Activated CD8-positive, alpha-beta memory T cell treated with anti-CD3 and anti-CD28 coated beads for 24 hours (primary cell): ENCODE data around the gene RUNX3.

Experiments
- DNase-seq: peaks from one replicate; pipeline ENCODE4 v3.0.0-alpha.2; 2020

The RUNX3 gene

GRCh38 chr1:24911651-24912155 lies 18.4 kb downstream of the RUNX3 start:
- DNase-seq, result no peak

GRCh38 chr1:24910751-24911650 lies 19.1 kb downstream of the RUNX3 start:
- DNase-seq, result peak; percentile 87

DNA sequence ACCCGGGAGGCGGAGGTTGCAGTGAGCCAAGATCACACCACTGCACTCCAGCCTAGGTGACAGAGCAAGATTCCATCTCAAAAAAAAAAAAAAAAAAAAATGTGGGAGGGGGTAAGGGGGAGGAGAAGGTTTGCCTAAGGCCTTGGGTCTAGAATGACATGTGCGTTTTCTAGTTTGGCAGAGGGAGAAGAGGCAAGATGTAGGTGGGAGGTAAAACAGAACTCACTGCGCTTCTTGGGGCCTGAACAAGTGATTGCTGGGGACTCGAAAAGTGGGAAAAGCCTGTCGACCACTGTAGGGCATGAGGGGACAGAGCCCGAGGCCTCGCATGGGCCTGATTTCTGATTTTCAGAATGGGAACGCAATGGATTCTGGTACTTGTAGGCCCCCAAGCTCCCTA lies 19.9 kb downstream of the RUNX3 start:
- no peak for DNase-seq

DNA sequence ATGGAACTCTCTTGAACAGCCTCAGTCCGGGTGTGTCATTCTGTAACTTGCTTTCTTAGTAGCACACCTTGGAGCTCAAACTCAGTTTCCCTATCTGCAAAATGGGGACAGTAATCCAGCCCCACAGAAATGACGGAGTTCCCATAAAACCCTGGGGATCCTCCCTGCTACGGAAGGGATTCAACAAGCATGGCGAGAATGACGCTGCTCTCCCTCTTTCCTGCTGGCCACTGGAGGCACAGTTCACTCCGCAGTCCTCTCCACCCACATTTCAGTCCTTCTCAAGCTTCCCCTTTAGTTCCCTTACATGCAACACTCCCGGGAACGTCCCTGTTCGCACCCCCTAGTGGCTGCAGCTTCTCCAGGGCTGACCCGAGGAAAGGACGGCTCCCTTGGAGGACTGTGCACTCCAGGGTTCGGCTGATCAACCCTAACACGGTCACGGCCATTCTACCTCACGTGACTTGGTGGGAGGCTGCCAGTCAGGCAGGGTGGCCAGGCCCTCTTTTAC lies 20.6 kb downstream of the RUNX3 start:
- no peak for DNase-seq

DNA sequence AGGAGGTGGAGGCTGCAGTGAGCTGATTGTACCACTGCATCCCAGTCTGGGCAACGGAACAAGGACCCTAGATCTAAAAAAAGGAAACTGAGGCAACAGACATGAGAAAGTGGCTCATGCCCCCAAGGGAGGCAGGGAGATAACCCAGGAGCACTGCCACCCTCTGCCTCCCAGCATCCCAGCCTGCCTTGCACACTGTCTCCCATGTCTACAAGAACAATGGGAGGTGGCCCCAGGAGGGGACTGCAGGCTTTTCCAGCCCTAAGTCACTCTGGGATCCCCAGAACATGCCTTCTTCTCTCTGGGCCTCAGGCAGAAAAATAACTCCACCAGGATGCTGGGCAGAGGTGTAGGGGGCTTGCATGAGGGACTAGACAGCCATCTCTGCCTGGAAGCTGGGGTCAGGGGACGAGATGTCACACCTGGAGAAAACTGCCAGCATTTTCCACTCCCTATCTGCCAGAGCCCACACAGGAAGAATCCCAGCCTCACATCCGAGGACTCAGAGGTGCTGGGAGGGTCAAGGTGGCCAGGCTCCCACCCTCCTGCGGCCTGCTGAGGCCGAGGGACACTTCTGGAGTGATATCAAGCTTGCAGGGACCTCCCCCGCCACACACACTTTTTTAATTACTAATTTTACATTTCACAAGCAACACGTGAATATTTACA lies 21.4 kb downstream of the RUNX3 start:
- no peak for DNase-seq

GRCh38 chr1:24907587-24908294 lies 22.3 kb downstream of the RUNX3 start:
- peak; percentile 50 for DNase-seq

DNA sequence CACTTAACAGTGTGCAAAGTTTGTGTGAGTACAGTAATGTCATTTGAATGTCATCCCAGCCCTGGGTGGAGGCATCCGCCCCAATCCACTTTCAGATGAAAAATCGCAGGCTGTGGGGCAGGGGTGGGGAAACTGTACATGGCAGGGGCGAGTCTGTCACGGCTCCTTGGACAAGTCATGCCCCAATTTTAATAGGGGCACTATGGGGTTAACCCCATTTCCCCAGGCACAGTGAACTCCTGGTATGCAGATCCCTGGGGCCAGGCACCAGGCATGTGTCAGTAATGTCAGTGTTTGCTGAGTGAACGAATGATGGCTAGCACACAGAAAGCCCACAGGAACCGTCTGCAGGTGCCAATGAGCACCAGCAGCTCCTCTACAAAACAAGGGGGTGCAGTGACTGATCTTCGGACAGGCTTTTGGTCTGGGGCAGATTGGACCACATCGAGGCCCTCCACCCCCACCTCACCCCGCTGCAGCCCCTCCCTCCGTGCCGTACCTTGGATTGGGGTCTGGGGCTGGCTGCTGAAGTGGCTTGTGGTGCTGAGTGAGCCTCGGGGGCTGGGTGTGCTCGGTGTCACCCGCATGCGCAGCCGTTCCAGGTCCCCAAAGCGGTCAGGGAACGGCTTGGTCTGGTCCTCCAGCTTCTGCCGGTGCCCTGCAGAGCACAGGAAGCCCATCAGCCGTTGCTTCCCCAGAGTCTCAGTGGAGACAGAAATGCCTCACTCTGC lies 23.2 kb downstream of the RUNX3 start:
- peak; percentile 57 for DNase-seq

DNA sequence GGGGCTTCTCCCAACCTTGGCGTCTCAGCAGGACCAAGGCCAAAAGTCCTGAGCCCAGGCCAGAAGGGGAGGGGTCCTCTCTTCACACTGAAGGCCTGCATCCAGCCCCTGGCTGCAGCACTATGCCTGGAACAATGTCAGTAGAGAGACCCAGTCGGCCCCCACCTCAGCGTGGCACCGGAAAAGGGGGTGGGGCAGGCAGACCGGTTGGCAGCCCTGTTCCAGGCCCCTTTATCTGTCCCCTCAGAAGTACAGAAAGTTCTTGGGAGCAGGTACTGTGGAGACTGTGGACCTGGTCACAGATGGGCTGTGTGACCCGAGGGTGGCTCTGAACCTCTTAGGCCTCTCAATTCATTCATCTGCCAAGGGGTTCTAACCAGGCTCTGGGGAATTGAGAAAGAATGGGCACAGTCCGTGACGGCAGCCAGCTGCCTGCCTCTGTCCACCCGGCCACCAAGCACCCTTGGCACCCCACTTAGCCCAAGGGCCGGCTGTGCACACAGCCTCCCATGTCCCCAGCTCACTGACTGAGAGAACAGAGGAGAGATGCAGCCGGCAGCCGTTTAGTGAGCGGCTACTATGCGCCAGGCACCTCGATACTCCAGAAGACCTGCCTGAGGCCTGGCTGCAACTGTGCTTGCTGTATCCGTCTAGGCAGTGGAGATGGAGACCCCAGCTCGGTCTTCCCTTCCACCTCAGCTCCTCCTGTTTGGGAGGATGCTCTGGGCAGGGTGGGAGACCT lies 23.9 kb downstream of the RUNX3 start:
- peak; percentile 54 for DNase-seq

DNA sequence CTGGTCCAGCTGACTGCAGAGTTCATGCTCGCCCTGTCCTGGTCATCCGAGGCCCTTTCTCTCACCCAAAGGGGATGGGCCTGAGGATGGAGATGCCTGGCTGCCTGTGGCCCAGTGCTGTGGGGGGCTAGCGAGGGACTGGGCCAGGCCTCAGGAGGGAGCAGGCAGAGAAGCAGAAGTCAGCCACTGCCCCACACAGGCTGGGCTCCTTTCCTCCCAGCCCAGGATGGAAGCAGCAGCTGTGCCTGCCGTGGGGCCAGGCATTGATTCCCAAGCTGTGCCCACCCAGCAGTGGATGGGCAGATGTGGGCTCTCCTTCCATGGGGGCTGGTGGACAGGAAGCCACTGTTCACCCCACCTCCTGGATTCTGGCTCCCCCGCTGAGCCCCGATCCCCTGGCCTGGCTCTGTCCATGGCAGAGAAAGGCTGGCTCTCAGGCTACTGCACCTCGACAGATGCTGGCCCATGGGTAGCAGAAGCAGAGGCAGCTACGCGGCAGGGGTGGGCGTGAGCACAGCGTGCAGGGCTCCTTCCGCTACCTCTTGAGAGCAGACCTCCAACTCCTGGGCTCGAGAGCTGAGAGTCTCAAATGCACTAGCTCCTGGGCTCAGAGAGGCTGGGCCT lies 24.6 kb downstream of the RUNX3 start:
- DNase-seq, result no peak

- DNase-seq, result no peak
Observed at GRCh38 chr1:24904731-24905354, 25.2 kb downstream of the RUNX3 start.

DNA sequence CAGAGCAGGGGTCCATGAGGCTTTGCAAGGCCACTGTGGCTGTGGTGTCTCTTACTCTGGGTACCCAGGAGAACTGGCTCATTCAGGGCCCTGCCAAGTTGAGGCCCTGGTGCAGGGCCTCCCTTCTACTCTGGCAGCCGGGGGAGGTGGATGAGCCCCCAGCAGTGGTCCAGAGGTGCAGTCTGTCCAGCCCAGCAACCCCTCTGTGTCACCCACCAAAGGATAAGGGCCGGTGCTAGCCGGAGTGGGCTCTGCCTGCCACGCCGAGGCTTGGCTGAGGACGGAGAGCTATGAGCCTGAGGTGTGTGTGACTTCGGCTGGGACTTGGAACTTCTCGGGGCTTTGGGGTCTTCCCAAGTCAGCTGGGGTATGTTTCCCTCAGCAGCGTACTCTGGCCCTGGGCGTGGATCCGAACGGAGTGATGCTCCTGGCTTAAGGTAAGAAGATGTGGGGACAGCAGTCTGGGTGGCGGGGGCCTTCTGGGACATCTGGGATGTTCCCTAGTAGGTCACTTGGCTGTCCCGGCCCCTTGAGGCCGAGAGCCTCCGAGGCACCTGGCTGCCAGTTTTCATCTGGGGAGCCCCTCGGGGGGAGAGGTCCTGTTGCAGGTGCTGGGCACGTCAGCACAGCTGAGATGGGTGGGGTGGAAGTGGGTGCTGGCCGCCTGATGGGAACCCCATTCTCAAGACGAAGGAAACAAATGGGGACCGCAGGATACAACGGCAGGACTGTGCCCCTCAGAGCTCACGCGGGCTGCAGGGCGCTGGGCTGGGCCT lies 25.9 kb downstream of the RUNX3 start:
- no peak for DNase-seq

- no peak for DNase-seq
Observed at GRCh38 chr1:24903560-24903954, 26.5 kb downstream of the RUNX3 start.

DNA sequence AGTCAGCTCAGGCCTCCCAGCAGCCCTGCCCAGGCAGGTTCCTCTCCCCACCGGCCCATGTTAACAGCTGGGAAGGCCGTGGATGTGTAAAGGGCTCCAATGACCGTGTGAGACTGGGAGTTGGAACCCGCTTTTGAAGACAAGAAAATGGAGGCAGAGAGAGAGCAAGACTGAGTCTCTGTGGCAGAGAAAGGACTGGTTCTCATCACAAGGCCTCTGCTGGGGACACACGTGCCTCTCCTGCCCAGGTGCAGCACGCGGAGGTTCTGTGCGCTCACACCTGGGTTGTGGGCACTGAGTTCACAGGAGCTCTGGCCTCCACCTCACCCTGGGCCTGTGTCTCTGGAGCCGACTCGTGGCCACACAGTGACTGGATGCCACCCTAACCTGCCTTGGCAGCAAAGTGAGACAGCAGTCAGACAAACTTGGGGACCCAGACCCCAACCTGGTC lies 27.0 kb downstream of the RUNX3 start:
- no peak for DNase-seq

- no peak for DNase-seq
Observed at GRCh38 chr1:24902471-24902891, 27.6 kb downstream of the RUNX3 start.

DNA sequence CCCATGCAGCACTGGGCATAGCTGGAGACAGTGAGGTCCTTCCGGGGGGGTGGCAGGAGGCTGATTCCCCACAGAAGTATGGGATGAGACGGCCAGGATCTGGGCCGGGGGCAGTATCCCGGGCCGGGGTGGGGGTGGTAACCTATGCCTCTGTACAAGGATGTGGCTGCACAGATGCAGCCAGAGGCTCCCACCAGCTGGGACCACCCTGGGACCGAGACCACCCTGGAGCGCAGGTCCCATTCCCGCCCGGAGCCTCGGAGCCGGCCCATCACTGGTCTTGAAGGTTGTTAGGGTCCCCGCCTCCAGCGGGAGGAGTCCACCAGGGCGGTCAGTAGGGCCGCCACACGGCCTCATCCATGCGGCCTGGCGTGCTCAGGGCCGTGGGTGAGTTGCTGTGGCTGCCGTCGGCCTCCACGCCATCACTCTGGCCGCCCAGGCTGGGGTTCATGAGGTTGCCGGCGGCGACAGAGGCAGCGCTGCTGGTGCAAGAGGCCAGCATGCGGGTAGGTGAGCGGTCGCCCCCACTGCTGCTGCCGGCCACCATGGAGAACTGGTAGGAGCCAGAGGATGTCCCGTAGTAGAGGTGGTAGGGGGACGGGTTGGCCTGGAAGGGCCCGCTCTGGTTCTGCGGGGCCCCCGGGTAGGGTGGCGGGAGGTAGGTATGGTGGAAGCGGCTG lies 28.1 kb downstream of the RUNX3 start:
- DNase-seq, result peak; percentile 58

DNA sequence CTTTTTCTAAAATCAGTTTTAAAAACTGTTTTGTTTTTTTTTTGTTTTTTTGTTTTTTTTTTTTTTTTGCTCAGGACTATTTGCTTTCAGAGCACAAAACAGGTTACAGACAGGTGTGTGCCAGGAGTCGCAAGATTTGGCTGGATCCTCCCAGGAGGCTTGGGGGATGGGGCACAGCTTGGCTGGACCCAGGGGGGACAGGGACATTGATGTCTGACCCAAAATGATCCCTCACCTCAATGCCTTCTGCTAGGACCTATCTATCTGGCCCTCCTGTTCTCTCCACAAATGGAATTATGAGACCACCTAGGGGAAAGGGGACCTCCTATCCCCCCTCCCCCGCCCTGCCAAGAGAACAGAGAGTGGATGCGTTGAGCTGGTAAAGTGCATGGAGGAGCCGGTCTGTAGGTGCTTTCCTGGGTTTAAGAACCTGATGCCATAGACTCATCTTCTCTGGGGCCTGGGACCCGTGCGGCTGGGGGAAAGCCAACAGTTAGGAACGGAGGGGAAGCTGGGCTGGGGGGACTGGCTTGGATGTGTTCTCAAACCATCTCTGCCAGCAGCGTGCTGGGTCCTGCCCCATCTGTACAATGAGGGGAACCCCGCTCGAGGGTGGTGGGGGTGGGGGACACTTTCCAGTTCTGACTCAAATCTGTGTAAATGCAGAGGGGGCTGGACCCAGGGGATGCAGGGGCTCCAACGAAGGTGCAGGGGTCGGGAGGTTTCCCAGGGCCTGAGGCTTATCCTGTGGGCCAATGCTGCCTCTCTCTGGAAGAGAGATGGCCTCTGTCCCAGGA lies 28.9 kb downstream of the RUNX3 start:
- DNase-seq, result peak; percentile 66

- DNase-seq, result no peak
Observed at GRCh38 chr1:24900486-24900849, 29.6 kb downstream of the RUNX3 start.
